ENCODE data around the gene SOS2. TPM values are rescaled to one million over a fixed set of nuclear protein-coding genes. Genes with fewer than 3 reads are reported as not detected.

The SOS2 gene
- total and polyA plus RNA-seq, 10 of the 15 experiments (the other 5 are each of a cell fraction or from before 2014, with no cell fraction given): 2.1 to 16.8 (median 8.4) TPM

- no peak for TF ChIP-seq IKZF2 (IDR thresholded peaks at IDR 0.05)
- TF ChIP-seq KDM1A (IDR thresholded peaks at IDR 0.05; ENCODE audit: borderline replicate concordance): no peak
- no peak for TF ChIP-seq MYC (IDR thresholded peaks at IDR 0.05; ENCODE audit: insufficient read depth, insufficient read length, insufficient replicate concordance, low read length, severe bottlenecking)
- no peak for TF ChIP-seq MTA2 (IDR thresholded peaks at IDR 0.05; ENCODE audit: low read depth)
- TF ChIP-seq CHD1 (IDR thresholded peaks at IDR 0.05; ENCODE audit: low read depth, low read length): no peak
- no peak for TF ChIP-seq FOS (IDR thresholded peaks at IDR 0.05; ENCODE audit: borderline replicate concordance, extremely low read depth, insufficient read length)
- peak; percentile 85 for TF ChIP-seq CBX5 (IDR thresholded peaks at IDR 0.05; ENCODE audit: low read depth)
- no peak for TF ChIP-seq HDAC2 (IDR thresholded peaks at IDR 0.05)
- TF ChIP-seq, protein P1, sequence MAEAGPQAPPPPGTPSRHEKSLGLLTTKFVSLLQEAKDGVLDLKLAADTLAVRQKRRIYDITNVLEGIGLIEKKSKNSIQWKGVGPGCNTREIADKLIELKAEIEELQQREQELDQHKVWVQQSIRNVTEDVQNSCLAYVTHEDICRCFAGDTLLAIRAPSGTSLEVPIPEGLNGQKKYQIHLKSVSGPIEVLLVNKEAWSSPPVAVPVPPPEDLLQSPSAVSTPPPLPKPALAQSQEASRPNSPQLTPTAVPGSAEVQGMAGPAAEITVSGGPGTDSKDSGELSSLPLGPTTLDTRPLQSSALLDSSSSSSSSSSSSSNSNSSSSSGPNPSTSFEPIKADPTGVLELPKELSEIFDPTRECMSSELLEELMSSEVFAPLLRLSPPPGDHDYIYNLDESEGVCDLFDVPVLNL (IDR thresholded peaks at IDR 0.05; ENCODE audit: low read depth, low read length): peak; percentile 78
- TF ChIP-seq, protein P2, sequence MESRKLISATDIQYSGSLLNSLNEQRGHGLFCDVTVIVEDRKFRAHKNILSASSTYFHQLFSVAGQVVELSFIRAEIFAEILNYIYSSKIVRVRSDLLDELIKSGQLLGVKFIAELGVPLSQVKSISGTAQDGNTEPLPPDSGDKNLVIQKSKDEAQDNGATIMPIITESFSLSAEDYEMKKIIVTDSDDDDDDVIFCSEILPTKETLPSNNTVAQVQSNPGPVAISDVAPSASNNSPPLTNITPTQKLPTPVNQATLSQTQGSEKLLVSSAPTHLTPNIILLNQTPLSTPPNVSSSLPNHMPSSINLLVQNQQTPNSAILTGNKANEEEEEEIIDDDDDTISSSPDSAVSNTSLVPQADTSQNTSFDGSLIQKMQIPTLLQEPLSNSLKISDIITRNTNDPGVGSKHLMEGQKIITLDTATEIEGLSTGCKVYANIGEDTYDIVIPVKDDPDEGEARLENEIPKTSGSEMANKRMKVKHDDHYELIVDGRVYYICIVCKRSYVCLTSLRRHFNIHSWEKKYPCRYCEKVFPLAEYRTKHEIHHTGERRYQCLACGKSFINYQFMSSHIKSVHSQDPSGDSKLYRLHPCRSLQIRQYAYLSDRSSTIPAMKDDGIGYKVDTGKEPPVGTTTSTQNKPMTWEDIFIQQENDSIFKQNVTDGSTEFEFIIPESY (IDR thresholded peaks at IDR 0.05): no peak
- TF ChIP-seq HCFC1 (IDR thresholded peaks at IDR 0.05; ENCODE audit: low read length): peak; percentile 78
- peak; percentile 98 for TF ChIP-seq TAF1 (IDR thresholded peaks at IDR 0.05; ENCODE audit: borderline replicate concordance, low read depth, low read length)
- peak; percentile 56; the same call in 1 of the 2 replicates for TF ChIP-seq ELK1 (IDR thresholded peaks at IDR 0.05; ENCODE audit: low read depth, low read length)
- 0 out of 2 replicates have a peak, but pooled peaks have one; percentile 61 for TF ChIP-seq ZNF207 (IDR thresholded peaks at IDR 0.05; ENCODE audit: borderline replicate concordance)
- TF ChIP-seq SMARCA5 (IDR thresholded peaks at IDR 0.05): peak; percentile 69; the same call in 1 of the 2 replicates
- TF ChIP-seq E2F8 (IDR thresholded peaks at IDR 0.05; ENCODE audit: low read depth, partially characterized antibody): no peak
- TF ChIP-seq NFXL1 (IDR thresholded peaks at IDR 0.05; ENCODE audit: borderline replicate concordance): no peak
- peak; percentile 47; the same call in 1 of the 2 replicates for TF ChIP-seq NFIC (IDR thresholded peaks at IDR 0.05; ENCODE audit: low read depth, low read length)
- TF ChIP-seq MXI1 (IDR thresholded peaks at IDR 0.05; ENCODE audit: low read depth, low read length): peak; percentile 89; the same call in 1 of the 2 replicates
- TF ChIP-seq RFX5 (IDR thresholded peaks at IDR 0.05; ENCODE audit: low read depth, low read length): 0 out of 2 replicates have a peak, but pooled peaks have one; percentile 67
- TF ChIP-seq CBFB (IDR thresholded peaks at IDR 0.05; ENCODE audit: low read depth): no peak
Observed at GRCh38 chr14:50116181-50116956, 115.0 kb downstream of the SOS2 start, which contains the start of gene VCPKMT (continued).
